HG03571 (cell line): ENCODE results near the gene MAP4K1.
"Not testable (repeated sequence)": the region's sequence is repeated elsewhere in the genome, so short reads cannot be mapped to it uniquely, and the experiment has no call there.

Experiments
- ATAC-seq: cut with Tn5 transposase; IDR thresholded peaks from one replicate; pipeline ENCODE4 v1.9.1; 2021; ENCODE audit not compliant: unreplicated experiment

MAP4K1 gene

DNA sequence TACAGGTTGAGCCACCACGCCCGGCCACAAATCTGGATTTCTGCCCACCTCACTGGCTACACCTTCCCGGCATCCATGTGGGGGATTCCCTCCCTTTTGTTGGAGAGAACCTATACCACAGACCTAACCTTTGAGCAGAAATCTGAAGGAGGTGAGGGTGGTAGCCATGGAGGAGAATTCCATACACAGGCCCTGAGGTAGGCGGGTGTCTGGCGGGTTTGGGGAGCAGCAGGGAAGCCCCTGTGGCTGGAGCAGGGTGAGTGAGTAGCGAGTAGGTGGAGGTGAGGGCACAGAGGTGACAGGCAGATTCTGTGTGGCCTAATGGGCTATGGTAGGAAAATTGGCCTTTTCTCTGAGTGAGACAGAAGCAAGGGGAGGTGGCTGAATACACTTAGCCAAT is 11.8 kb upstream of the MAP4K1 start:
- no peak for ATAC-seq

DNA sequence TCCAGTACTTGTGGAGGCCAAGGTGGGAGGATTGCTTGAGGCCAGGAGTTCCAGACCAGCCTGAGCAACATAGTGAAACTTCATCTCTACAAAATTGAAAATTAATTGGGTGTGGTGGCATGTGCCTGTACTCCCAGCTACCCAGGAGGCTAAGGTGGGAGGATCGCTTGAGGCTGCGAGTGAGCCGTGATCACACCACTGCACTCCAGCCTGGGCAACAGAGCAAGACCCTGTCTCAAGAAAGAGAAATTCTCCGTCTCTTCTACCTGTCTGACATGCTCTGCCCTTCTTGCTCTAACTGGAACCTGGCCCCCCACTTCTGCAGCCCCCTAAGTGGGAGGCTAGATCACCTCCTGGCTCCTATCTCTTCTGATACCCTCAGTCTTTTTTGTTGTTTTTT is 8.6 kb upstream of the MAP4K1 start:
- no peak for ATAC-seq

DNA sequence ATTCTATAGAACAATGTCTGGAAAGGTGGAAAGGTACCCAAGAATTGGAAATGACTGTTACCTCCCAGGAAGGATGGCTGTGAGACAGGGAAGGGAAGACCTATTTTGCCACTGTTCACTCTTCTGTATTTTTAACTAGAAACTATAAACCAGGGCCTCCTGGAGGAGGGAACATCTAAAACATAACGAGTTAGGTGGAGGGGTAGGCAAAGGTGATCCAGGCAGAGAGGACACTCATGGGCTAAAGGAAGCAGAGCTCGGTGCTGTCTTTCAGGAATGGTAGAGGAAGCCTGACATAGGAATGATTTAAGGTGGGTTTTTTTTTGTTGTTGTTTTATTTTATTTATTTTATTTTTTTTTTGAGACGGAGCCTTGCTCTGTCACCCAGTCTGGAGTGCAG is 7.1 kb upstream of the MAP4K1 start:
- no peak for ATAC-seq

DNA sequence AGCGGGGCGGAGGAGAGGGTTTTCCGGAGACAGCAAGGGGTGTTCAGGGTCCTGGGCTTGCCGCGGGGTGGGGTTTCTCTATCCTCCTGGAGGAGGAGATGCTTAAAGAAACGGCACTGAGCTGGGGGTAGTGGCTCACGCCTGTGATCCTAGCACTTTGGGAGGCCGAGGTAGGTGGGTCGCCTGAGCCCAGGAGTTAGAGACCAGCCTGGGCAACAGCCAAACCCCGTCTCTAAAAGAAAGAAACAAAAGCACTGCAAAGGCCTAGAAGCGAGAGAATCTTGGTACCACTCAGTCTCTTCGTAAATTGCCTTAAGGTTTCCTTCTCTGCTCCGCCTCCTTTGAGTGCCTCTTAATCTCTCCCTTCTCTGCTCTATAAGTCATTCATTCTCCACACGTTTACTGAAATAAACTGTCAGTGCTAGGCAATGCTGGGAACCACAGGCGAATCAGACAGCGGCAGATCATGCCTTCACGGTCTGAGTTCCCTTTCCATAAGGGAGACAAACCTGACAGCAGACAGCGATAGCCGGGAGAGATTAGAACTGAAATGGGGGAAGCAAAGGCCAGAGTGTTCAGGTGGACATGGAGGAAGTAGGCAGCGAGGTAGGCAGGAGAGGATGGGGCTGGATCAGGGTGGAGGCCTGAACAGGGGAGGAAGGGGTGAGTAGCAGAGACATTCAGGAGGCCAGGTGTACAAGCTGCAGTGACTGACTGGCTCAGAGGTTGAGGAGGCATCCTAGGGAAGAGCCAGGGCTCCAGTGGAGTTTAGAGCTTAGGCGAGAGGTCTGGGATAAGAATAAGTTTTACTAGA is 1.8 kb upstream of the MAP4K1 start:
- no peak for ATAC-seq

DNA sequence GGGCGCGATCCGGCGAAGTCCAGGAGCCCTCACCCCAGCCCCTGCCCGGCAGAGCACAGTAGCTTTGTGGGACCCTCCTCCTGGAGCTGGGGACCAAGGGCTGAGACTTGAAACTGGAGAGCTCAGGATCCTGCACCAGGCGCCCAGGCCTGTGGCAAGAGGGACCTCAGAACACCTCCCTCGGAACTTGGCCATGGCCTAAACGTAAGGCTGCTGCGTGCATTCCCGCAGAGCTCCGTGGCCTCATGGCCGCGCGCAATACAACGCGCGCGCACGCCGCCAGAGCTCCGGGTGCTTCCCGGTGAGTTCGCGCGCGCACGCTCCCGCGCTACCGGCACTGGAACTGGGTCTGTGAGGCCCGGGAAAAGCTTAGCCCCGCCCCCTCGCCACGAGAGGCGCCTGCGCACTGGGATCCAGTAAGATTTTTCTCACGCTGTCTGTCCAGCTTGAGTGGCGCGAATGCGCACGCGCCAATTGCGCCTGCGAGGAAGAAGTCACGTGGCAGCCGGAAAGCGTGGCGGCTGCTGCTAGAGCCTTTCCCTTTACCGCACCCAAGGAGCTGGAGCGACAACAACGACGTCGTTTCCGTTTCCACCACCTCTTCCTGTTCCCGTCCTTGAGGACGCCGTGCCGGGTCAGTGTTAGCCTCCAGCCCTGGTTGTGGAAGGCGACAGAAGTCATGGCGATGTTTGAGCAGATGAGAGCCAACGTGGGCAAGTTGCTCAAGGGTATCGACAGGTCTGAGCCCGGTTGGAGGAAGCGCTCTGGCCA is 1.0 kb upstream of the MAP4K1 start, which contains the start of gene EIF3K:
TSS of gene EIF3K (plus strand) at position 599 of the 771 bp plus-strand sequence. CDS start at position 680, 81 bp downstream.
- peak; percentile 40 for ATAC-seq

DNA sequence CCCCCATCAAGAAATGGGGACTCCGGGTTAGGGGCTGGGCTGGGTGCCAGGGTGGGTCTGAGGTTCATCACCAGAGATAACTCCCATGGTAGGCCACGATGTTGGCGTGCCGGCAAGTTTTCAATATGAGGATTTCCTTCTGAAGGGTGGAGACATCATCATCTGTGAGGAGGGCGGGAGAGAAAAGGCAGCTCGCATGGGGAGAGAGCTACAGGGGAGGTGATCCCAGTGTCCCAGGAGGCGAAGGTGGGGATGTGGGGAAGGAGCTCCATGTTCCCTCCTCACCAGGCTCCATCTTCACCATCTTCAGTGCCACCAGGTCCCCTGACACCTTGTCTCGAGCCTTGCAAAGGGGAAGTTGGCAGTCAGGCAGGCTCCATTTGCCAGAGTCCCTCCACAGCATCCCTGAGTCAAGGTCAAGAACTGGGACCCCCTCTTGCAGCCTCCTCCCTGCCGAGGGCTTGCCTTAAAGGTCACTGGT is 430 bp downstream of the MAP4K1 start:
- ATAC-seq: peak; percentile 1

DNA sequence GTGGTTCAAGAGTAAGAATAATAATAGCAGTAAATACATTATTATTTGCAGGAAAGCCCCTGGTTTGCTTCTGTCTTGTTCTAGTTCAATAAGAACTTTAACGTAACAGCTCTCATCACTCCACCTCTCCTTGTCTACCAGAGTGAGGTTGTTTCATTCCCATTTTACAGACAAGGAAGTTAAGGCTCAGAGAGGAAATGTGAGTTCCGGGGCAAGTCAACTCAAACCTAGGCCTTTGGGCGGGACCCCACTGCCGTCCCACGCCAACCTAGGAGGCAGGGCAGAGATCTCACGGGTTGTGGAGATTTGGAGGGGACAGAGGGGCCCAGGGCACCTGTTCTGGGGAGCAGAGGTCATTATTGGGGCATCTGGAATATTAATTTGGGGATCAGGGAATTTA is 1.5 kb downstream of the MAP4K1 start:
- ATAC-seq: no peak

DNA sequence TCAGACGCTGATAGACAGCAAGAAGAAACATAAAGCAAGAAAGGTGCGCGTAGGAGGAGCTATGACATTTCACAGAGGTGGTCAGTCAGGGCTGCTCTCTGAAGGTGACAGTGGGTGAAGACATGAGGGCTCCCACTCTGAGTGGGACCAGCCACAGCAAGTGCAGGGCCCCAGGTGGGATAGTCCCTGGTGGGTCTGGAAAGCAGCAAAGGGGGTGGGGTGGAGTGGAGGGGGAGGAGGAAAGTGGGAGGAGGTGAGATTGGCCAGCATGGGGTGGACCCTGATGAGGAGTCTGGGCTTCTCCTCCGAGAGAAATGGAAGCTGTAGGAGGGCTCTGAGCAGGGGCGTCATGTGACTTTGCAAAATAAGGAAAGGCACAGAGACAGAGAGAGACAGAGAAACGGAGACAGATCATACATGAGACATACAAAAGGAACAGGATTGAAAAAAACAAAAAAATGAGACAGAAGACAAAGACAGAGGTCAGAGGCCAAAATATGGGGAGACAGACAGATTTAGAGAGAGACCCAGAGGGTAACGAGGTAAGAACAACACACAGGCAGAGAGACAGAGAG is 2.7 kb downstream of the MAP4K1 start:
- ATAC-seq: no peak

DNA sequence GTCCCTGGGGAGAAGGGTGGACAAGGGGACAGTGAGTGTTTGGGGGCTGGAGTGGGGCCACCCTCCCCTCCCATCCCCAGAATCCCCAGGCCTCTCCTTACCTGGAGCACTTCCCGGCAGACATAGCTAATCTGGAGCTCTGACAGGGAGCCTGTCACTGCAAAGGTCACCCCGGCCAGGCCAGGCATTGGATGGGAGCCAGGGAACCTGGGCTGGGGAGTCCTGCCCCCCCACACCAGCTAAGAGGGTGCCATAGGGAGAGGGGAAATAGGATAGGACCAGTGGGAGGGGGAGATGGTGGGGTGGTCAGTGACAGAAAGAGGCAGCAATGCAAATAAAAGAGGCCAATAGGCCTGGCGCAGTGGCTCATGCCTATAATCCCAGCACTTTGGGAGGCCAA is 3.5 kb downstream of the MAP4K1 start:
- no peak for ATAC-seq

DNA sequence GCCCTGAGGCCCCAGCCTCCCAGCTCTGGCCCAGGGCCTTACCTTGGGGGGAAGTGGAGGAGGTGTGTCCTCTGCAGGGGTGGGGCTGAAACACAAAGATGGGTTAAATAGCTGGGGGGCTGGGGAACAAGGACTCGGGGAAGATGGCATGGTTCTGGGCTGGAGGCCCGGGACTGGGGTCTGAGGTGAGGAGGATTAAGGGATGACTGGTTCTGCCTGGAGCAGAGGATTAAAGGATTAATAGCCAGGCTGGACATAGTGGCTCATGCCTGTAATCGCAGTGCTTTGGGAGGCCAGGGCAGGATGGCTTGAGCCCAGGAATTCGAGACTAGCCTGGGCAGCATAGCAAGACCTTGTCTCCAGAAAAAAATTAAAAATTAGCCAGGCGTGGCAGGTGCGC is 11.6 kb downstream of the MAP4K1 start:
- ATAC-seq: no peak

DNA sequence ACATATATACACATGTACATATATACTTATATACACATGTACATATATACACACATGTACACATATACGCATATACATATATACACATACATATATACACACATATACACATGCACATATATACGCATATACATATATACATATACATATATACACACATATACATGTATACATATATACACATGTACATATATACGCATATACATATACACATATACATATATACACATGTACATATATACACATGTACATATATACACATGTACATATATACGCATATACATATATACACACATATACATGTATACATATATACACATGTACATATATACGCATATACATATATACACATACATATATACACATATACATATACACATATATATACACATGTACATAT is 14.9 kb downstream of the MAP4K1 start:
- not testable (repeated sequence) for ATAC-seq

DNA sequence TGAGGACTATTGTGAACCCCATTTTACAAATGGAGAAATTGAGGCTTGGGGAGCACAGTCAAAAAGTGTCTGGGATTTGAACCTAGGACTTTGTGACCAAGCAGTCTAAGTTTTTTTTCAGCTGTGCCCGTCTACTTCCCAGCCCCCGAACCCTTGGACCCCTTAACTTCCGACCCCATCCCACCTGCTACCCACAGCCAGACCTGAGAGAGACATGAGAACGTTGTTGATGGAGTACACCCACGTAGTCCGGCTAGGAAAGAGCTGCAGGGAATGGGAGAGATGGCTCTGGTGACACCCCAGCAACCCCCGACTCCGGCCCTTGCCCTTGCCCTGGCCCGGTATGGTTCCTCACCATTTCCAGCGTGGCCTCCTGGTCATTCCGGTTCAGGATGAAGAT is 18.0 kb downstream of the MAP4K1 start:
- ATAC-seq: no peak

DNA sequence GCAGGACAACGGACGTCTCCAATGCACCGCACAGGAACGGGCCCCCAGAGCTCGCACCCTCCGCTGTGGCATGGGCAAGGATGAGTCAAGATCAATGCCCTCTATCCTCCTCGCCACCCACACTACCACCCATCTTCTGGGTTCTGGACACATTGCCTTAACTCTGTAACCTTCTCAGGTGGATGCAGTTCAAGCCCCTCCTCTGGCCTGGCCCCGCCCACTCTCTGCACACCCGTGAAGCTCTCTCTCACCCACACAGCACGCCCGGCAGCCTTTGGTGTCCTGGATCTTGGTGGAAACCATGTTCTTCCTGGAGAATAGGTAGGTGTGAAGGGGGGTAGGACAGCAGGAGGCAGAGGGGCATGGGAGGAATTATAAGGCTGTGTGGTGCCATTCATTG is 20.7 kb downstream of the MAP4K1 start:
- ATAC-seq: no peak

DNA sequence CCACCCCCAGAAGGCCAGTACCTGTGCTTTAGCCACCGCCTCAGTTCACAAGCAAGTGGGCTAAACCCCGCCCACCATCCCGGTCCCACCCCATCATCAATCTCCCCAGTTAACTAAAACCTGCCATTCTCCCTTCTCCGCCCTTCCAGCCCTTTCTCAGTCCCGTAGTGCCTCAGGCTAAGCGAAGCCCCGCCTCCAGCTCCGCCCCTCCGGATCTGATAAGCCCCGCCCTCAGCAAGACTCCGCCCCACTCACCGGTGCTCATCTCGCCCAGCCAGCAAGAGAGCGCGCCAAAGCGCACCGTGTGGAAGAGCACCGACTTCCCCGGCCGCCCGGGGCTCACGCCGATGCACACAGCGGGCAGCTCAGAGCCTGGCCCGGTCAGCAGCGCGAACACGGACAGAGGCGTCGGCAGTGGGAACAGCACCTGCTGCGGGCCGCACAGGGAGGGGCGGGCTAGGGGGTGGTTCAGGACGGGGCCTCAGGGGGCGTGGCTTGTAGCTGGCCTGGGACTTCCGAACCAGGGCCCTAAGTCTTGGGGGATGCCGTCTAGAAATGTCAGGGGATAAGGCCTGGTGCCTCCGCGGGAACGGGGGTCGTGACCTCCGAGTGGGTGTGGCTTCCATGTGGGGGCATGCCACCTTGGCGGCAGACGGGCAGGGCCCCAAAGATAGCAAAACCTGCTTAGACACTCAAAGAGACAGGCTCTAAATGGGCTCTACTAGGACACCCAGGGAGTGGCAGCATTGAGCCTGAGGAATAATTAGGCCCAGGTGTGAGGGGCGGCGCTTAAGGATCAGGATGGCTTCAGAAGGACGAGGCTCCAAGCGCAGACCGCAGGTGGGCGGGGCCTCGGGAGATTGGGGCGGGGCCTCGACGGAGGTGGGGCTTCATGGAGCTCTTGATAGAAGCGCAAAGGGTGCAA is 21.4 kb downstream of the MAP4K1 start:
- no peak for ATAC-seq

DNA sequence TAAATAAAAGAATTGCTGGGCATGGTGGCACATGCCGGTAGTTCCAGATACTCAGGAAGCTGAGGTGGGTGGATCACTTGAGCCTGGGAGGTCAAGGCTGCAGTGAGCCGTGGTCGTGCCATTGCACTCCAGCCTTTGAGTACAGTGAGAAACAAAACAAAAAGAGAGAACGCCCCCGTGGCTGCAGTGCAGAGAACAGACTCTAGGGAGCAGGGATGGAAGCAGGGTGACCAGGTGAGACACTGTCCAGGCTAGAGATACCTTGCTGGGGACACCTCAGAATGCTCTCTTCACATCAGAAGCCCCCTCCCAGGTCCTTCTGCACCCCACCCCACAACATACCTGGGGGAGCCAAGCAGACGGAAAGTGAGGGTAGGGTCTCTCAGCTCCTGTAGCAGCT is 24.8 kb downstream of the MAP4K1 start:
- no peak for ATAC-seq

DNA sequence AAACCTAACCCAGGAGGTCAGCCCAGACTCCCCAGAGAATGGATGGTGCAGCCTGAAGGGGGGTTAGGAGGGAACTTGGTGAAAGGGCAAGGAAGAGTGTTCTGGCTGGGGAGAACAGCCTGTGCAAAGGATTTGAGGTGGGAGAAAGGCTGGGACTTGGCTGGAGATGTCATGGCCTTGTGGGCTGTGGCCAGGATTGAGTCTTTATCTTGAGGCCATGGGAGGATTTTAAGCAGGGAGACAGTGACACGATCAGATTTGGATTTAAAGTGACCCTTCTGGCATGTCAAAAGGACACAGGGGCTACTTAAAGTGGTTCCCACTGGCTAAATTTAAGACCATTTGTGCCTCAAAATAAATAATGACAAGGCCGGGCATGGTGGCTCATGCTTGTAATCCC is 29.7 kb downstream of the MAP4K1 start:
- ATAC-seq: no peak

DNA sequence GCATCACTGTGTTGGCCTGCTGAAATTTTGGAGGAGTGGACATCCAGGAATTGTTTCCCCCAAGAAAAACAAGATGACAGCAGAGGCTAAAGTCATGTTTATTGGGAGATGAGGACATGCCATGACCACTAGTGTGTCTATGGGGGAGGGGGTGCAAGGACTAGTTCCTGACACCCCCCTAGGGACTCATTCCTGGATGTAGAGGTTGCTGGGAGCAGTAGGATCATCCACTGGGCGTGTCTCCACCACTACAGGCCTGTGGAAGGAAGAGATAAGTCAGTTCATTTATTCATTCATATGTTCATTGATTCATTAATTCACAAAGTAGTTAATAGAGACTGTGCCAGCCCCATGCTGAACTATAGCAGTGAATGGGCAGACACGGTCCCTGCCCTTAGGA is 30.2 kb downstream of the MAP4K1 start:
- ATAC-seq: no peak

DNA sequence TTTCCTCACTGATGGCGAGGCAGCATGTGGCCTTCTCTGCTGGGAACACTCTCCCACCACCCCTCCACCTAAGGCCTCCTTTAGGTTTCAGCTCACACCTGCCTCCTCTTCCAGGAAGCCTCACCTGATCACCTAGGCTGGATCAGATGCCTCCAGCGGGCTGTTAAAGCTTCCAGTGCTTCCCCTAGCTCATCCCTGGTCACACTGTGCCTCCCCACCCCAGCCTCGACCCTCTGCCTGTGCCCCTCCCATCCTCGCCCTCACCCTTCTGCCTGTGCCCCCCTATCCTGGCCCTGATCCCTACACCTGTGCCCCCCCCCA is 33.8 kb downstream of the MAP4K1 start:
- ATAC-seq: no peak

DNA sequence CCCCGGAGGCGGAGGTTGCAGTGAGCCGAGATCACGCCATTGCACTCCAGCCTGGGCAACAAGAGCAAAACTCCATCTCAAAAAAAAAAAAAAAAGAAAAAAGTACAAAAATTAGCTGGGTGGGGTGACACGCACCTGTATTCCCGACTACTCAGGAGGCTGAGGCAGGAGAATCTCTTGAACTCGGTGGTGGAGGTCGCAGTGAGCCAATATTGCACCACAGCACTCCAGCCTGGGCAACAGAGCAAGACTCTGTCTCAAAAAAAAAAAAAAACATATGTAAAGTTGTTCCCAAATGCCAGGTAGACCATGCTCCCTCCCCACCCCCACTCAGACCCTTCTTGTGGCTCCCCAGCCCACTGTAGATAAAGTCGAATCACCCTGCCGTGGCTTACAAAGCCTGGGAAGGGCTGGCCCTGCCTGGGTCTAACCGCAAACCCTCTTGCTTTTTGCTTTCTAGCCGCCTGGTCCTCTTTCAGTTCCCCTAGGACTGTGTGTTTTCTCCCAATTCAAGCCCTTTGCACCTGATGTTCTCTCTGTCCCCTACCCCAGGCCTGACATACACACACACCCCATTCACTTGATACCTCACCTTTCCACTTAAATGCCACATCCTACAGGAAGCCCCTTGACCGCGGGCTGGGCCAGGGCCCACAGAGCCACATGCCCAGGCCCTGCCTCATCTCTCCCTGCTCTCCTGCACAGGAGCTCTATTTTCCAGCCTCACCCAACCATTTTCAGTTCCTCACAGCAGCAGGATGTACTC is 34.4 kb downstream of the MAP4K1 start:
- peak; percentile 62 for ATAC-seq

DNA sequence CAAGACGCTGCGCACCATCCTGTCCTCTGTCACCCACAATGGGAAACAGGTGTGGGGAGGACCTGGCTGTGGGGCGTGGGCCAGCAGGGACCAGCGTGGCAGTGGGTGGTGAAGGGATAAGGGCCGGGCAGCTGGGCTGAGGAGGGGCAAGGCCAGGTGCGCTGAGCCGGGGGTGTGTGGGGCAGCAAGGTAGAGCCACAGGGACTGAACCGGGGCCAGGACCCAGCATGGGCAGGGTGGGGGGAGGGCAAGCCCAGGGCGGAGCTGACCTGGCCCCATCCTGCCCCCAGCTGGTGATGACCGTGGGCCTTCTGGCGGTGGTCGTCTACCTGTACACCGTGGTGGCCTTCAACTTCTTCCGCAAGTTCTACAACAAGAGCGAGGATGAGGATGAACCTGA is 37.7 kb downstream of the MAP4K1 start:
- ATAC-seq: no peak
